Osteoblast (primary cell): ENCODE data around the gene XRCC5. TPM values are rescaled to one million over a fixed set of nuclear protein-coding genes. Genes with fewer than 3 reads are reported as not detected.

Source experiments
- DNase-seq: peaks from one replicate; pipeline ENCODE4 v3.0.0; 2011; ENCODE audit warnings: low spot score, mixed read lengths; ENCODE audit not compliant: insufficient read length; ENCODE audit errors: missing footprints
- H2AFZ ChIP-seq: 2 replicates; pipeline ENCODE4 v1.6.0; 2011; ENCODE audit warnings: mild to moderate bottlenecking, low read length
- H3K27ac ChIP-seq: 2 replicates; pipeline ENCODE4 v1.5.1; 2011; ENCODE audit warnings: mild to moderate bottlenecking, low read depth, low read length, moderate library complexity
- H3K27me3 ChIP-seq: 2 replicates; pipeline ENCODE4 v1.6.0; 2012; ENCODE audit warnings: mild to moderate bottlenecking, control low read depth, inconsistent platforms, low read length, moderate library complexity; ENCODE audit not compliant: insufficient read depth
- H3K36me3 ChIP-seq: 2 replicates; pipeline ENCODE4 v1.5.1; 2011; ENCODE audit warnings: mild to moderate bottlenecking, low read length, control low read depth, moderate library complexity; ENCODE audit not compliant: insufficient read depth
- H3K4me1 ChIP-seq: 2 replicates; pipeline ENCODE4 v1.5.1; 2011; ENCODE audit warnings: mild to moderate bottlenecking, low read length, control low read depth, moderate library complexity; ENCODE audit not compliant: insufficient read depth
- H3K4me2 ChIP-seq: 2 replicates; pipeline ENCODE4 v1.6.0; 2011; ENCODE audit warnings: mild to moderate bottlenecking, low read length; ENCODE audit not compliant: insufficient read depth
- H3K4me3 ChIP-seq: fragments of 200-600 bp; sonication (generic); 3 replicates; pipeline ENCODE4 v1.5.1; 2012; ENCODE audit warnings: mild to moderate bottlenecking, low read length, inconsistent platforms; ENCODE audit not compliant: insufficient read depth
- H3K79me2 ChIP-seq: 2 replicates; pipeline ENCODE4 v1.6.0; 2012; ENCODE audit warnings: mild to moderate bottlenecking, low read length, control low read depth, inconsistent platforms; ENCODE audit not compliant: insufficient read depth
- H3K9me3 ChIP-seq: 2 replicates; pipeline ENCODE4 v1.5.1; 2011; ENCODE audit warnings: low read depth, low read length, control low read depth
- H4K20me1 ChIP-seq: 2 replicates; pipeline ENCODE4 v1.6.0; 2012; ENCODE audit warnings: mild to moderate bottlenecking, low read length, control low read depth; ENCODE audit not compliant: insufficient read depth
- total RNA-seq: library from RNA; depleted of rRNA; stranded (reverse); fragments of >200 nt; gene quantifications from 2 replicates; pipeline ENCODE4 v1.2.3, GENCODE V29; 2012
- TF ChIP-seq, protein P1 (sequence below): IDR thresholded peaks from 2 replicates; pipeline ENCODE4 v1.5.1; 2011; ENCODE audit warnings: mild to moderate bottlenecking, low read depth, low read length, moderate library complexity; ENCODE audit errors: extremely low read depth

Gene XRCC5
- total RNA-seq, 1 donor: 203 TPM

DNA sequence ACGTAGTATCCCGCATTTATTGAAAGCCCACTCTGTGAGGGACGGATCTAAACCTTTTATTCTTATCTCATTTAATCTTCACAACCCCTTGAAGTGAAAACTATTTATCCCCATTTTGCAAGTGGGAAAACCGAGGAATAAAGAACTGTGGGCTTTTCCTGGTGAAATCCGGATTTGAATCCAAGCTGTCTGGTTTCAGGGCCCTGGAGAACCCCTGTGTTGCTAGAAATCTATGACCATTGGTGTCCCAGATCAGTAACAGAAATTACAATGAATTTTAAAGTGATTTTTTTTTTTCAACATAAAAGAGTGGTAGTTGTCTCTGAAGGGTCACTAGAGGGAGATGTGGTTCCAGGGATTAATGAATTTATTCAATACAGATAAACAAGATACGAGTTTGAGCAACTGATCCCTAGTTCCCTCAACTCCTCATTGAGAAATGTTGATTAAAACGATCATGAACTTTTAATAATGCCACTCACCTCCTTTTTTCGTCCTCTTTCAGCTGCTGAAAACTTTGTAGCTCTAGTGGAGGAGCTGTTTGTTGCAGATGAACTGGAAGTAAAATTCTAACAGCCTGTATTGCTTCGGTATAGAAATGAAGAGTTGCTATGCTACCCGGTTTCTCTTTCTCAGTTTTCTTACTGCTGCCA is 940 bp downstream of the XRCC5 start:
- Histone ChIP-seq H3K27me3 (no peaks in the 10 kb centered on the region), H3K4me1 (peaks cover 21% of the 10 kb centered on the region), H3K9me3 (no peaks in the 10 kb centered on the region), H2AFZ (no peak overlapping the region), H4K20me1 (peaks cover 21% of the 10 kb centered on the region), H3K4me3 (peak overlapping the region; percentile 96), H3K4me2 (peak overlapping the region; percentile 97), H3K79me2 (peaks cover 48% of the 10 kb centered on the region), H3K36me3 (peaks cover 38% of the 10 kb centered on the region), H3K27ac (peak overlapping the region; percentile 96)
- TF ChIP-seq, protein P1, sequence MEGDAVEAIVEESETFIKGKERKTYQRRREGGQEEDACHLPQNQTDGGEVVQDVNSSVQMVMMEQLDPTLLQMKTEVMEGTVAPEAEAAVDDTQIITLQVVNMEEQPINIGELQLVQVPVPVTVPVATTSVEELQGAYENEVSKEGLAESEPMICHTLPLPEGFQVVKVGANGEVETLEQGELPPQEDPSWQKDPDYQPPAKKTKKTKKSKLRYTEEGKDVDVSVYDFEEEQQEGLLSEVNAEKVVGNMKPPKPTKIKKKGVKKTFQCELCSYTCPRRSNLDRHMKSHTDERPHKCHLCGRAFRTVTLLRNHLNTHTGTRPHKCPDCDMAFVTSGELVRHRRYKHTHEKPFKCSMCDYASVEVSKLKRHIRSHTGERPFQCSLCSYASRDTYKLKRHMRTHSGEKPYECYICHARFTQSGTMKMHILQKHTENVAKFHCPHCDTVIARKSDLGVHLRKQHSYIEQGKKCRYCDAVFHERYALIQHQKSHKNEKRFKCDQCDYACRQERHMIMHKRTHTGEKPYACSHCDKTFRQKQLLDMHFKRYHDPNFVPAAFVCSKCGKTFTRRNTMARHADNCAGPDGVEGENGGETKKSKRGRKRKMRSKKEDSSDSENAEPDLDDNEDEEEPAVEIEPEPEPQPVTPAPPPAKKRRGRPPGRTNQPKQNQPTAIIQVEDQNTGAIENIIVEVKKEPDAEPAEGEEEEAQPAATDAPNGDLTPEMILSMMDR: peak; percentile 60
- DNase-seq: no peak

DNA sequence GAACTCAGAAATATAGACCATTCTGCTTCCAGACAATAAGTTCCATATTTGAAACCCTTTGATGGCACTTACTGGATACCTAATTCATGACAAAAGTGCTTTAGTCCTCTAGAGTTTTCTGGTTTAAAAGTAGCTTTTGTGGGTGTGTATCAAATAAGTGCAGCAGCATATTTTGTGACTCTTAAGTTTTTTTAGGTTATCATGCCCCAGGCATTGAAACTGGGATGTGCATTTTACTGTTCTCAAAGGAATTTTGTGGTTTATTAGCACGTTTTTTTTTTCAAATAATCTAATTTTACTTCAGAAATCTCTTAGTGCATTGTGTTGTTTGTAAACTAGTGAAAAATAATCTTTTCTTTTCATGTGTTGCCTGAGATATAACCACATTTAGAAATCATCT is 1.5 kb downstream of the XRCC5 start:
- Histone ChIP-seq H3K4me3 (peak overlapping the region; percentile 96), H3K79me2 (peaks cover 54% of the 10 kb centered on the region), H4K20me1 (peaks cover 21% of the 10 kb centered on the region), H3K4me1 (peaks cover 27% of the 10 kb centered on the region), H3K27me3 (no peaks in the 10 kb centered on the region), H3K9me3 (no peaks in the 10 kb centered on the region), H3K4me2 (peak overlapping the region; percentile 97), H3K27ac (peak overlapping the region; percentile 96), H3K36me3 (peaks cover 42% of the 10 kb centered on the region), H2AFZ (no peak overlapping the region)
- no peak for DNase-seq
- TF ChIP-seq, protein P1: no peak

DNA sequence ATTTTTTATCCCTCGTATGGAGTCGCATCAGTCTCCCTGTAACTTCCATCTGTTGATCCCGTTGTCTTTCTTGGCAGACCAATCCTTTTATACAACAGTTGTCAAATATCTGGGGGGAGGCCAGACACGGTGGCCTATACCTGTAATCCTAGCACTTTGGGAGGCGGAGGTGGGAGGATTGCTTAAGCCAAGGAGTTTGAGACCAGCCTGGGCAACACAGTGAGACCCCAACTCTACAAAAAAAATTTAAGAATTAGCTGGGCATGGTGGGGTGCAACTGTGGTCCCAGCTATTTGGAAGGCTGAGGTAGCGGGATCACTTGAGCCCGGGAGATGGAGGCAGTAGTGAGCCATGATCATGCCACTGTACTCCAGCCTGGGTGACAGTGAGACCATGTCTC is 2.0 kb downstream of the XRCC5 start:
- peaks cover 27% of the 10 kb centered on the region for H3K4me1 ChIP-seq
- no peaks in the 10 kb centered on the region for H3K9me3 ChIP-seq
- H4K20me1 ChIP-seq: peaks cover 21% of the 10 kb centered on the region
- peaks cover 42% of the 10 kb centered on the region for H3K36me3 ChIP-seq
- TF ChIP-seq, protein P1: no peak
- H3K79me2 ChIP-seq: peaks cover 59% of the 10 kb centered on the region
- H3K4me2 ChIP-seq: no peak overlapping the region
- H3K4me3 ChIP-seq: no peak overlapping the region
- no peak overlapping the region for H2AFZ ChIP-seq
- H3K27me3 ChIP-seq: no peaks in the 10 kb centered on the region
- DNase-seq: no peak
- H3K27ac ChIP-seq: peak overlapping the region; percentile 96

DNA sequence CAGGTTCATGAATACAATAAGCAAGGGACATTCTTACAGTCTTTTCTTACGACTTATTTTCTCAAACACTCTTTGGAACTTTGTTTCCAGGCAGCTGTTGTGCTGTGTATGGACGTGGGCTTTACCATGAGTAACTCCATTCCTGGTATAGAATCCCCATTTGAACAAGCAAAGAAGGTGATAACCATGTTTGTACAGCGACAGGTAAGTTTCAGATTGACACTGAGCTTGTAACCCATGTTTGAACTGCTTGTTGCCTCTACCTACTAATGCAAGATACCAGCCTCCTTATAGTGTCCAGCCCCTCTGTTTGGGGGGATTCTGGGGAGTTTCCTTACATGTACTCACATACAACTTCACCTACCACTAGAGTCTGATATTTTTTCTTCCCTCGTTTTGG is 3.8 kb downstream of the XRCC5 start:
- TF ChIP-seq, protein P1: no peak
- H3K4me2 ChIP-seq: no peak overlapping the region
- H3K79me2 ChIP-seq: peaks cover 77% of the 10 kb centered on the region
- H2AFZ ChIP-seq: no peak overlapping the region
- H4K20me1 ChIP-seq: peaks cover 21% of the 10 kb centered on the region
- no peak overlapping the region for H3K4me3 ChIP-seq
- peaks cover 36% of the 10 kb centered on the region for H3K4me1 ChIP-seq
- no peak overlapping the region for H3K27ac ChIP-seq
- H3K9me3 ChIP-seq: no peaks in the 10 kb centered on the region
- no peaks in the 10 kb centered on the region for H3K27me3 ChIP-seq
- H3K36me3 ChIP-seq: peaks cover 60% of the 10 kb centered on the region
- DNase-seq: no peak
